ENCODE measurements around the gene LRRFIP1. TPM values are rescaled to one million over a fixed set of nuclear protein-coding genes. Genes with fewer than 3 reads are reported as not detected.
A peak's percentile ranks its signal among the peaks of the same experiment; 100 is the strongest.
"Not testable (repeated sequence)": the region's sequence is repeated elsewhere in the genome, so short reads cannot be mapped to it uniquely, and the experiment has no call there.

The LRRFIP1 gene
- total and polyA plus RNA-seq, 4 experiments from 2014 or later, result 88.0 to 198 (median 117) TPM

DNA sequence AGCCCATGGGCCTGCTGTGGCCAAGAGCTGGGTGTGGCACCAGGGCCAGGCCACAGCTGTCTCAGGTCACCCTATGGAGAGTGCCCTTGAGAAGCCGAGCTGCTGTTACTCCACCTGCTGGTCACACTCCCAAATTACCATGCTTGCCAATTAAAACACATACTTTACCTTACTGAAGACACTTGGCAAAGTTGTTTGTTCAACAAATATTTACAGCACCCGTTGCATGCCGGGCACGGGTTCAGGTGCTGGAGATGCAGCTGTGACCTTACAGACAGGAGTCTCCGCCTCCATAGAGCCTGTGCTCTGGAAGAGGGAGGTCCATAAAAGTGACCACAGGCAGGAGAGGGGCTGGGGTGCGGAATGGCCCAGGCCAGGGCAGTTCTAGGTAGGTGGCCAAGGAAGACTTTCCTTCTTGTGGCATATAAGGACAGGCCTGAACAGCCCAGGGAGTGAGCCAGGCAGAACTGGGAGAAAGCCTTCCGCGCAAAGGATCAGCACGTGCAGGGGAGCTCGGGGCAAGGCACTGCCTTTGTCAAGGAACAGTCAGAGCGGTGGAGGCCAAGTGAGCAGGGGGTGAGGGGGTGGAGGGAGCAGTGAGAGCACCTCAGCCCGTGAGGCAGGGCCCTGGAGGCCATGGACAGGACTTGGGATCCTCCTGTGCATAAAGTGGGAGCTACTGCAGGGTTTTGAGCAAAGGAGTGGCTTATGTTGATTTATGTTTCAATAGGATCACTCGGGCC, 147.6 kb downstream of the LRRFIP1 start:
- ChIA-PET CTCF (ENCODE audit: partially characterized antibody) (interaction anchor here (1.2 to 2.9 kb wide), 4 partner anchors 10 to 262 kb away, joined by 3 to 15 read pairs (median 6); no protein-coding TSS in a partner anchor), POLR2A (ENCODE audit: partially characterized antibody) (interaction anchor here (0.5 to 2.1 kb wide), 2 partner anchors 18 to 102 kb away, joined by 3 to 5 read pairs; no protein-coding TSS in a partner anchor)
- H3K27ac Mint-ChIP-seq, result peak overlapping the region in 3 of 7 donors; percentile 66 to 83 (median 72)
- no peaks in the 10 kb centered on the region for H3K27me3 Mint-ChIP-seq
- H3K36me3 Mint-ChIP-seq, result peaks cover 74 to 85% of the 10 kb centered on the region in 2 donors
- DNase-seq, result peak in 3 of 5 donors; percentile 16 to 21 (median 17)
- no peak overlapping the region for H3K27ac ChIP-seq (ENCODE audit: low read depth, low read length)
- no peaks in the 10 kb centered on the region for H3K27me3 ChIP-seq (ENCODE audit: insufficient read depth, low read length)
- H3K4me3 Mint-ChIP-seq, result no peak overlapping the region
- H3K4me3 ChIP-seq (ENCODE audit: low read length in 2 of 2), result no peak overlapping the region
- H3K9me3 Mint-ChIP-seq, result no peaks in the 10 kb centered on the region
- peaks cover 0 to 5% (median 0%) of the 10 kb centered on the region in 4 donors for H3K4me1 Mint-ChIP-seq
- H3K36me3 ChIP-seq (ENCODE audit: insufficient read depth, low read length), result peaks cover 33% of the 10 kb centered on the region
- intact Hi-C loops (cut with micrococcal nuclease), result loop anchor here (1.0 kb wide), 1 partner anchor 102 kb away; no protein-coding TSS in a partner anchor
- no peaks in the 10 kb centered on the region for H3K4me1 ChIP-seq (ENCODE audit: insufficient read depth, low read length)
- H3K9me3 ChIP-seq (ENCODE audit: control insufficient read depth in 1 of 2, low read length in 2 of 2), result no peaks in the 10 kb centered on the region

DNA sequence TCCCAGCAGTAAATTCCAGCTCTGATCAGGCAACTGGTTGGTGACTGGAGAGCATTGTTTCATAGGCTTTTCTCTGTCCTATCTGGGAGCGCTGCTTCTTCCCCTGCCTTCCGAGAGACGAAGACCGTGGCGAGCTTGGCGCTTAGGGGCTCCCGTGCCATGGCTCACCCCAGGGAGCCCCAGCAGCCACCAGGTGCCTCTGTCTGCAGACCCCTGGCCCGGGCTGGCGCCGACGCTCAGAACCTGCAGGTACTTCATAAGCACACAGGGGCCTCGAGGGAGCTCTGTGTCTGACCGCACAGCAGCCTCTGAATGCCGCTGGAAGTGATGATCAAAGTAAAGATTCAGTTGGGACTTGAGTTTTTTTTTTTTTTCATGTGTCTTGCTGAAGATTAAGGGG, 152.1 kb downstream of the LRRFIP1 start:
- Histone ChIP-seq H3K27ac (ENCODE audit: low read depth, low read length) (no peak overlapping the region), H3K4me1 (ENCODE audit: insufficient read depth, low read length) (no peaks in the 10 kb centered on the region), H3K4me3 (ENCODE audit: low read length in 2 of 2) (no peak overlapping the region), H3K27me3 (ENCODE audit: insufficient read depth, low read length) (no peaks in the 10 kb centered on the region), H3K36me3 (ENCODE audit: insufficient read depth, low read length) (peaks cover 38% of the 10 kb centered on the region), H3K9me3 (ENCODE audit: control insufficient read depth in 1 of 2, low read length in 2 of 2) (no peaks in the 10 kb centered on the region)
- peaks cover 0 to 5% (median 0%) of the 10 kb centered on the region in 4 donors for H3K4me1 Mint-ChIP-seq
- no peak overlapping the region for H3K27ac Mint-ChIP-seq
- ChIA-PET CTCF (ENCODE audit: partially characterized antibody) (interaction anchor here (0.7 kb wide), 1 partner anchor 106 kb away, joined by 3 read pairs; no protein-coding TSS in a partner anchor), POLR2A (ENCODE audit: partially characterized antibody) (no interaction called here)
- intact Hi-C loops (cut with micrococcal nuclease), result no loop called here
- H3K4me3 Mint-ChIP-seq, result no peak overlapping the region
- H3K27me3 Mint-ChIP-seq, result no peaks in the 10 kb centered on the region
- no peak for DNase-seq
- peaks cover 83% of the 10 kb centered on the region in 2 donors for H3K36me3 Mint-ChIP-seq
- peaks cover 0 to 19% (median 8%) of the 10 kb centered on the region in 8 donors for H3K9me3 Mint-ChIP-seq

DNA sequence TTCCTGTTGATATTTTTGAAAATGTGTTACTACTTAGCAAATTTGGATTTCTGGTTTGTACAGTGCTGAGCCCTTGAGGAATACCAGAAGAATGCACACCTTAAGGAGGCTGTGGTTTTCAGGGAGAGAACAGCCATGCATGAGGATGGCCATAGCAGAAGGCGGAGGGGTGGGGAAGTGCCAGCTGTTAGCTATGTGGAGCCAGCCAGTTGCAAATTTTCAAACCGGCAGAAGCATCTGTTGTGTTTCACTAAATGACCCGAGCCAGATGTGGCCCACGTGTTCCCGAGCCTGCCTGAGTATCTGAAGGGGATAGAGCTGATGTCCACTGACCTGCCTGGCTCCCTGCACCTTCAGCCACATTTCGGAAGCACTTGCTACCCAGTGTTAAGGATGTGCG, 154.8 kb downstream of the LRRFIP1 start:
- Histone ChIP-seq H3K4me3 (ENCODE audit: low read length in 2 of 2) (no peak overlapping the region), H3K27me3 (ENCODE audit: insufficient read depth, low read length) (no peaks in the 10 kb centered on the region), H3K4me1 (ENCODE audit: insufficient read depth, low read length) (no peaks in the 10 kb centered on the region), H3K27ac (ENCODE audit: low read depth, low read length) (no peak overlapping the region), H3K9me3 (ENCODE audit: control insufficient read depth in 1 of 2, low read length in 2 of 2) (no peaks in the 10 kb centered on the region), H3K36me3 (ENCODE audit: insufficient read depth, low read length) (peaks cover 30% of the 10 kb centered on the region)
- DNase-seq, result no peak
- Mint-ChIP-seq H3K4me3 (no peak overlapping the region), H3K27ac (peak overlapping the region in 3 of 7 donors; percentile 16 to 71 (median 25)), H3K4me1 (peaks cover 0 to 3% (median 0%) of the 10 kb centered on the region in 4 donors), H3K27me3 (no peaks in the 10 kb centered on the region), H3K9me3 (peaks cover 0 to 35% (median 11%) of the 10 kb centered on the region in 8 donors), H3K36me3 (peaks cover 78 to 83% of the 10 kb centered on the region in 2 donors)
- ChIA-PET CTCF (ENCODE audit: partially characterized antibody) (no interaction called here), POLR2A (ENCODE audit: partially characterized antibody) (no interaction called here)
- intact Hi-C loops (cut with micrococcal nuclease), result no loop called here

DNA sequence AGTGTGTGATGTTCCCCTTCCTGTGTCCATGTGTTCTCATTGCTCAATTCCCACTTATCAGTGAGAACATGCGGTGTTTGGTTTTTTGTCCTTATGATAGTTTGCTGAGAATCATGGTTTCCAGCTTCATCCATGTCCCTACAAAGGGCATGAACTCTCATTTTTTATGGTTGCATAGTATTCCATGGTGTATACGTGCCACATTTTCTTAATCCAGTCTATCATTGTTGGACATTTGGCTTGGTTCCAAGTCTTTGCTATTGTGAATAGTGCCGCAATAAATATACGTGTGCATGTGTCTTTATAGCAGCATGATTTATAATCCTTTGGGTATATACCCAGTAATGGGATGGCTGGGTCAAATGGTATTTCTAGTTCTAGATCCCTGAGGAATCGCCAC, 156.3 kb downstream of the LRRFIP1 start:
- H3K27me3 Mint-ChIP-seq; POLR2A ChIA-PET (ENCODE audit: partially characterized antibody); intact Hi-C loops (cut with micrococcal nuclease); H3K27me3 ChIP-seq (ENCODE audit: insufficient read depth, low read length); H3K27ac Mint-ChIP-seq; DNase-seq; CTCF ChIA-PET (ENCODE audit: partially characterized antibody); H3K4me1 Mint-ChIP-seq; H3K4me3 Mint-ChIP-seq; H3K27ac ChIP-seq (ENCODE audit: low read depth, low read length); H3K4me3 ChIP-seq (ENCODE audit: low read length in 2 of 2); H3K4me1 ChIP-seq (ENCODE audit: insufficient read depth, low read length); H3K9me3 ChIP-seq (ENCODE audit: control insufficient read depth in 1 of 2, low read length in 2 of 2): not testable (repeated sequence)
- Mint-ChIP-seq H3K9me3 (peaks cover 0 to 35% (median 11%) of the 10 kb centered on the region in 8 donors), H3K36me3 (peaks cover 68 to 76% of the 10 kb centered on the region in 2 donors)
- H3K36me3 ChIP-seq (ENCODE audit: insufficient read depth, low read length), result peaks cover 30% of the 10 kb centered on the region

DNA sequence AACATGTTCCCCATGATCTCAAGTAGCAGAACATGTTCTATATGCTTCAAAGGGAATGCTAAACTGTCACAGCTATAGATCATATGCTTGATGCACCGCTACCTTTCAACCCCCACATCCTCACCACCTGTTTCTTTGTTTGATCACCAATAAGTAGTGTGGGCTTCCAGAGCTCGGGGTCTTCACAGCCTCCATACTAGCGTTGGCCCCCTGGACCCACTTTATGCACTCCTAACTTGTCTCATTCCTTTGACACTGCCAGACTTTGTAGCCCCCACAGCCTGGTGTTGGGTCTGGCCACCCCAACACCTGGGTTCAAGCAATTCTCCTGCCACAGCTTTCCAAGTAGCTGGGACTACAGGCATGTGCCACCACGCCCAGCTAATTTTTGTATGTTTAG, 159.5 kb downstream of the LRRFIP1 start:
- intact Hi-C loops (cut with micrococcal nuclease), result no loop called here
- no peak for DNase-seq
- H3K9me3 Mint-ChIP-seq, result peaks cover 0 to 32% (median 11%) of the 10 kb centered on the region in 8 donors
- POLR2A ChIA-PET (ENCODE audit: partially characterized antibody), result no interaction called here
- peaks cover 0 to 12% (median 6%) of the 10 kb centered on the region in 4 donors for H3K4me1 Mint-ChIP-seq
- H3K27me3 Mint-ChIP-seq, result no peaks in the 10 kb centered on the region
- Histone ChIP-seq H3K4me1 (ENCODE audit: insufficient read depth, low read length) (no peaks in the 10 kb centered on the region), H3K4me3 (ENCODE audit: low read length in 2 of 2) (no peak overlapping the region), H3K9me3 (ENCODE audit: control insufficient read depth in 1 of 2, low read length in 2 of 2) (no peaks in the 10 kb centered on the region), H3K27me3 (ENCODE audit: insufficient read depth, low read length) (no peaks in the 10 kb centered on the region), H3K36me3 (ENCODE audit: insufficient read depth, low read length) (peaks cover 3% of the 10 kb centered on the region), H3K27ac (ENCODE audit: low read depth, low read length) (no peak overlapping the region)
- CTCF ChIA-PET (ENCODE audit: partially characterized antibody), result interaction anchor here (1.6 kb wide), 1 partner anchor 41 kb away, joined by 6 read pairs; no protein-coding TSS in a partner anchor
- H3K36me3 Mint-ChIP-seq, result peaks cover 42 to 50% of the 10 kb centered on the region in 2 donors
- peak overlapping the region in 1 of 7 donors; percentile 64 for H3K27ac Mint-ChIP-seq
- H3K4me3 Mint-ChIP-seq, result no peak overlapping the region

DNA sequence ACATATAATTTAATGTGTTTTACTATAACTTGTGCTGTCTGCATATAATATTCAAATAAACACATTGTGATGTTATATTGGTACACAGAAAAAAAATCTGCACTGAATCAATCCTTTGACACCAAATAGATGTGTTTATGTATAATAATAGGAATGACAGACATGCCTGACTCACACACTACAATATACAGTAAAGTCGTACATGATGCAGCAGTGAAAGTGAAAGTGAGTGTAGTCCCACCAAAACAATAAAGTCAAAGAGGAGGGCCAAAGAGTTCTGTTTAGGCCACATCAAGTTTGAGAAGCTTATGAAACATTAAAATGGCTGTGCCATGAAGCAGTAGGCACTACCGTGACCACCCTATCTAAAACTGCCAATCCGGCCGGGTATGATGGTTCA, 163.0 kb downstream of the LRRFIP1 start:
- ChIA-PET POLR2A (ENCODE audit: partially characterized antibody) (no interaction called here), CTCF (ENCODE audit: partially characterized antibody) (interaction anchor here (1.0 to 1.3 kb wide), 2 partner anchors 45 to 118 kb away, joined by 3 read pairs; no protein-coding TSS in a partner anchor)
- H3K9me3 Mint-ChIP-seq, result peaks cover 0 to 13% (median 4%) of the 10 kb centered on the region in 8 donors
- H3K4me1 Mint-ChIP-seq, result peaks cover 0 to 13% (median 6%) of the 10 kb centered on the region in 4 donors
- peak overlapping the region in 1 of 7 donors; percentile 4 for H3K27ac Mint-ChIP-seq
- no peaks in the 10 kb centered on the region for H3K27me3 ChIP-seq (ENCODE audit: insufficient read depth, low read length)
- H3K9me3 ChIP-seq (ENCODE audit: control insufficient read depth in 1 of 2, low read length in 2 of 2), result no peaks in the 10 kb centered on the region
- H3K27me3 Mint-ChIP-seq, result no peaks in the 10 kb centered on the region
- H3K4me3 Mint-ChIP-seq, result no peak overlapping the region
- peaks cover 20 to 27% of the 10 kb centered on the region in 2 donors for H3K36me3 Mint-ChIP-seq
- H3K4me3 ChIP-seq (ENCODE audit: low read length in 2 of 2), result no peak overlapping the region
- intact Hi-C loops (cut with micrococcal nuclease), result no loop called here
- H3K36me3 ChIP-seq (ENCODE audit: insufficient read depth, low read length), result no peaks in the 10 kb centered on the region
- H3K27ac ChIP-seq (ENCODE audit: low read depth, low read length), result no peak overlapping the region
- DNase-seq, result no peak
- H3K4me1 ChIP-seq (ENCODE audit: insufficient read depth, low read length), result no peaks in the 10 kb centered on the region

DNA sequence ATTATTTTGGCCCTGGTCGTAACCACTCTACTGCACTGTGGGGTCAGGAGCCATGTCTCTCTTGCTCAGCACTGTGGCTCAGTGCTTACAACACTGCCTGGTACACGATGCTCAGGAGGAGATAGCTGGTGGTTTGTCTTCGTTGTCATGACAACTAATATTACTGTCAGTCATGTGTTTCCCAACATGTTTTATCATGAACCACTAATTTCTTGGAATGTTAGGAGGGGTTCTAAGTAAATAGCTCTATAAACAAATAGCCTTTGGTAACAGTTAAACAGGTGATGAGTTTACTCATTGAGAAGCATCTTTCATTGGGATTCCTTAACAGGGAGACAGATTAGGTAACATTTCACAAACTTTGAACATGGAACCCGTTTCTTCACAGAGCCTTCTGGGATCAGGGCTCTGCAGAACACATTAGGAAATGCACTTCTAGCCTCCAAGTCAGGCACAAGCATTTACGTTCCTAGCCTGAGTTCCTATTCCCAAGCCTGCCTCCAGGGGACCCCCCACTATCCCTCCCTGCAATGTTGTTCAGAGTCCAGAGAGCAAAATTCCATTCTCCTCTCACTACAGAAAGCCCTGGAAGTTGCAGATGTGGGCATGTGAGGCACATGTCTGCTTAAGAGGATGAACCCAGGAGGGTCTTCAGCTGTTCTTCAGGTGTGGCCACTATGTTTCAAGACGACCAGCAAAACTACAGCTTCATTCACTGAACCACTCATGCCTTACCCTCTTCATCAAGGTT, 164.8 kb downstream of the LRRFIP1 start:
- no peaks in the 10 kb centered on the region for H3K27me3 Mint-ChIP-seq
- CTCF ChIA-PET (ENCODE audit: partially characterized antibody), result no interaction called here
- no peak overlapping the region for H3K4me3 Mint-ChIP-seq

More for the DNA sequence above, 164.8 kb downstream of the LRRFIP1 start:
- Mint-ChIP-seq H3K27ac (peak overlapping the region in 1 of 7 donors; percentile 4), H3K36me3 (peaks cover 9 to 14% of the 10 kb centered on the region in 2 donors), H3K4me1 (peaks cover 0 to 13% (median 4%) of the 10 kb centered on the region in 4 donors), H3K9me3 (peaks cover 0 to 4% (median under 1%) of the 10 kb centered on the region in 8 donors)
- Histone ChIP-seq H3K36me3 (ENCODE audit: insufficient read depth, low read length) (no peaks in the 10 kb centered on the region), H3K4me1 (ENCODE audit: insufficient read depth, low read length) (no peaks in the 10 kb centered on the region), H3K27ac (ENCODE audit: low read depth, low read length) (no peak overlapping the region), H3K4me3 (ENCODE audit: low read length in 2 of 2) (no peak overlapping the region), H3K9me3 (ENCODE audit: control insufficient read depth in 1 of 2, low read length in 2 of 2) (no peaks in the 10 kb centered on the region), H3K27me3 (ENCODE audit: insufficient read depth, low read length) (no peaks in the 10 kb centered on the region)
- DNase-seq, result no peak
- POLR2A ChIA-PET (ENCODE audit: partially characterized antibody), result interaction anchor here (0.8 kb wide), 1 partner anchor 17 kb away, joined by 3 read pairs; no protein-coding TSS in a partner anchor
- intact Hi-C loops (cut with micrococcal nuclease), result no loop called here

Measured in CD4-positive, alpha-beta memory T cell (primary cell).